Ishikawa (cell line): ENCODE results near the gene THRA.

Source experiments
- CEBPB ChIP-seq: IDR thresholded peaks from 2 replicates; pipeline ENCODE4 v1.6.1; 2012
- CREB1 ChIP-seq: IDR thresholded peaks from 2 replicates; pipeline ENCODE4 v1.6.1; 2012; ENCODE audit warnings: low read depth
- EGR1 ChIP-seq: IDR thresholded peaks from 2 replicates; pipeline ENCODE4 v1.6.1; 2012
- EP300 ChIP-seq: IDR thresholded peaks from 2 replicates; pipeline ENCODE4 v1.6.1; 2012; ENCODE audit warnings: borderline replicate concordance
- FOXM1 ChIP-seq: IDR thresholded peaks from 2 replicates; pipeline ENCODE4 v1.6.1; 2012; ENCODE audit warnings: low read depth, borderline replicate concordance
- MAX ChIP-seq: IDR thresholded peaks from 2 replicates; pipeline ENCODE4 v1.6.1; 2012
- NFIC ChIP-seq: IDR thresholded peaks from 2 replicates; pipeline ENCODE4 v1.6.1; 2012
- RAD21 ChIP-seq: IDR thresholded peaks from 2 replicates; pipeline ENCODE4 v1.6.1; 2012; ENCODE audit warnings: low read depth
- REST ChIP-seq: IDR thresholded peaks from 2 replicates; pipeline ENCODE4 v1.6.1; 2012; ENCODE audit warnings: low read depth, mild to moderate bottlenecking
- TAF1 ChIP-seq: IDR thresholded peaks from 2 replicates; pipeline ENCODE4 v1.6.1; 2012; ENCODE audit warnings: low read depth, mild to moderate bottlenecking
- TCF12 ChIP-seq: IDR thresholded peaks from 2 replicates; pipeline ENCODE4 v1.6.1; 2012; ENCODE audit warnings: low read depth
- TEAD4 ChIP-seq: IDR thresholded peaks from 2 replicates; pipeline ENCODE4 v1.6.1; 2012
- USF1 ChIP-seq: IDR thresholded peaks from 2 replicates; pipeline ENCODE4 v1.6.1; 2012
- YY1 ChIP-seq: IDR thresholded peaks from 2 replicates; pipeline ENCODE4 v1.6.1; 2012; ENCODE audit warnings: low read depth
- ZBTB7A ChIP-seq: IDR thresholded peaks from 2 replicates; pipeline ENCODE4 v1.6.1; 2012; ENCODE audit warnings: low read depth

The THRA gene

DNA sequence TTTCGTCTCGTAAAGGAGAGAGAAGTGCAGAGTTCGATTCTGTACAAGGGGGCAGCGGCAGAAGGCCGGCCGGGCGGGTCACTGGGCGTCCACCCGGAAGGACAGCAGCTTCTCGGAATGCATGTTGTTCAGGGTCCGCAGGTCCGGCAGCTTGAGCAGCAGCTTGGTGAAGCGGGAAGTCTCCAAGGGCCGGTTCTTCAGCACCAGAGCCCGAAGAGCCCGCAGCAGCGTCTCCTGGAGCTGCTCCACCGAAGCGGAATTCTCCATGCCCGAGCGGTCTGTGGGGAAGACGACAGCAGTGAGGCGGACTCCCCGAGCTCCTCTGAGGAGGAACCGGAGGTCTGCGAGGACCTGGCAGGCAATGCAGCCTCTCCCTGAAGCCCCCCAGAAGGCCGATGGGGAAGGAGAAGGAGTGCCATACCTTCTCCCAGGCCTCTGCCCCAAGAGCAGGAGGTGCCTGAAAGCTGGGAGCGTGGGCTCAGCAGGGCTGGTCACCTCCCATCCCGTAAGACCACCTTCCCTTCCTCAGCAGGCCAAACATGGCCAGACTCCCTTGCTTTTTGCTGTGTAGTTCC lies 30.3 kb downstream of the THRA start:
- TF ChIP-seq YY1 (no peak), TEAD4 (no peak), TAF1 (no peak)

- TF ChIP-seq RAD21 (no peak), EGR1 (no peak), CREB1 (no peak), EP300 (no peak), ZBTB7A (no peak), NFIC (no peak), FOXM1 (no peak), REST (no peak), TEAD4 (no peak), CEBPB (no peak), MAX (no peak), YY1 (no peak), USF1 (no peak), TCF12 (no peak), TAF1 (no peak)
These were observed 30.9 kb downstream of the THRA start for GRCh38 chr17:40093580-40094201.

DNA sequence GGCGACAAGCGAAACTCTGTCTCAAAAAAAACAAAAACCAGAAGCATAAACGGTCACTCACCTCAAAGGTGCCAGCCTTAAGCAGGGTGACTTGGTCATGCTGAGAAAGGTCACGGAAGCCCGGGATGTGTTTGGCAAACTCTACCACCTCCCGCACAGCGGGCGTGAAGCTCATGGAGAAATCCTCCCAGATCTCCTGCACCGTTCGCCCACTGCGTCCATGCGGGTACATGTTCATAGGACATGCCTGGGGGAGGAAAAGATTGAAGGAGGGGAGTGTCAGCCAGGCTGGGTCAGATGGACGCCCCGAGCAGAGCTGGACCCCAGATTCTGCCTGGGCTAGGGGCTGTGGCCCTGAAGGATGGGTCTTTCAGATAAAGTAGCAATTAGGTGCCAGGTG lies 32.1 kb downstream of the THRA start:
- TF ChIP-seq CEBPB, result no peak
- no peak for TF ChIP-seq YY1
- no peak for TF ChIP-seq RAD21
- no peak for TF ChIP-seq FOXM1
- TF ChIP-seq TCF12, result no peak
- TF ChIP-seq ZBTB7A, result no peak
- TF ChIP-seq USF1, result no peak
- no peak for TF ChIP-seq EP300
- no peak for TF ChIP-seq EGR1
- TF ChIP-seq TEAD4, result no peak
- no peak for TF ChIP-seq CREB1
- TF ChIP-seq REST, result no peak
- no peak for TF ChIP-seq NFIC
- TF ChIP-seq MAX, result no peak
- no peak for TF ChIP-seq TAF1

- no peak for TF ChIP-seq FOXM1
- no peak for TF ChIP-seq RAD21
- no peak for TF ChIP-seq ZBTB7A
- no peak for TF ChIP-seq USF1
These were observed 32.7 kb downstream of the THRA start for GRCh38 chr17:40095351-40095943.

DNA sequence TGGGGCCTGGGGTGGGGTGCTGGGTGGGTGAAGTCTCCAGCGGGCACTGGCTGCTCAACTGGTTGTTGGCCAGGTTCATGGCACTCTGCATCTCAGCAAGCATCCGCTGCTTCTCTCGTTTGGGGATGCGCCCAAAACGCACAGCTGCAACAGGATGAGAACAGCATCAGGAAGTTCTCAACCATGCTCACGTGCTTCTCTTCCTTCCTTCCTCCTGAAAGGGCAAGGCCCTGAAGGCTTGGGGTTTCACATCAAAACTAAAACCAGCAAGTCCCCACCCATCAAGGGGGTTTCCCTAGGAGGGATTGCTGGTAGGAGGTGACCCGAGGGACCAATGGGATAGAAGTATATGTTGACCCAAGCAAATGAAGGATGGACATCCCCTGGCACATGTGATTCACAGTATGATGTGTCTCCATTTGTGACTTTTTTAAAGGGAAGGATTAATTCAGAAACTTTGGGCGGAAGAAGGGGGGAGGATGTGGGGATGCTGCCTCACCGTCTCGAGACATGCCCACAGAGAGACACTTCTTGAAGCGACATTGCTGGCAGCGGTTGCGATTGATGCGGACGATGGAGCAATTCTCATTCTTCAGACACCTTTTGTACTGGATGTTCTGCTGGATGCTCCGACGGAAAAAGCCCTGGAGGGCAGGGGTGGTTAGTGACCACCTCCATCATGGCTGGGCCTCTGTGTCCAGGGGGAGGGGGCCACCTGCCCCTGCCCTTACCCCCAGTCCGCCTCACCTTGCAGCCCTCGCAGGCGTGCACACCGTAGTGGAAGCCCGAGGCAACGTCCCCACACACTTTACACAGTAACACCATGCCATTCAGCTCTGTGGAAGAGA lies 33.4 kb downstream of the THRA start:
- TF ChIP-seq EP300 (no peak), REST (no peak), CEBPB (no peak), MAX (no peak), EGR1 (no peak), TEAD4 (no peak), TCF12 (no peak), FOXM1 (no peak), RAD21 (no peak), CREB1 (no peak), YY1 (no peak), TAF1 (no peak), NFIC (no peak), ZBTB7A (no peak), USF1 (no peak)
